ENCODE results near the gene CREB5.
A peak's percentile ranks its signal among the peaks of the same experiment; 100 is the strongest.

Gene CREB5

DNA sequence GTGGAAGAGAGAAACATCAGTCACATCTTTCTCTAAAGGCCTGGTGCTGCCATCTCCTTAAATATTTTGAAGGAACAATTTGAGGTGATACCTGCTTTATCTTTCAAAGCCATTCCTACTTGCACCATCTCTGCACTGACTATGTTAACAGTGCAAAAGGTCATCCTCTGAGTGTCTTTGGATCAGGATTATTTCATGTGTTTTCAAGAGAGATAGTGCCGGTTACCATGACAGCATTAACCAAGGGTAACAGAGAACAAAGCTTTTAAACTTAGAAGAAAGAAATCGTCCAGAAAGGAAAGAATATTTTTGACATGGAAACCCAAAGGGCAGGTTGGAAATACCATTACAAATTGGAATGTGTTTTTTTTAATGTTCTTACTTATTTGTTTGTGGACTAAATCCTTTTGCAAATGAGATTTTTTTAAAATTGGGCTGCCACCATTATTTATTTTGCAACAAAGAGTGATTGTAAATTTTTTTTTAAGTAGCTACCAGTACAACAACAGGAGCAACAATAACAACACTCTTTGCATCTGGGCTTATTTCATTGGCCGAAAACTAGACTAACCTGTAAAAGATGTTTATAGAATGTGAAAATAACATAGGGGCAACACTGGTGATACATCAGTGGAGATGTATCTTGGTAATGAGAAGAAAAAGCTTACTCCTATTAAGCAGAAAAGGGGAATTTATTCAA is 234.2 kb downstream of the CREB5 start:
- no peak for DNase-seq (ENCODE audit: low spot score)

DNA sequence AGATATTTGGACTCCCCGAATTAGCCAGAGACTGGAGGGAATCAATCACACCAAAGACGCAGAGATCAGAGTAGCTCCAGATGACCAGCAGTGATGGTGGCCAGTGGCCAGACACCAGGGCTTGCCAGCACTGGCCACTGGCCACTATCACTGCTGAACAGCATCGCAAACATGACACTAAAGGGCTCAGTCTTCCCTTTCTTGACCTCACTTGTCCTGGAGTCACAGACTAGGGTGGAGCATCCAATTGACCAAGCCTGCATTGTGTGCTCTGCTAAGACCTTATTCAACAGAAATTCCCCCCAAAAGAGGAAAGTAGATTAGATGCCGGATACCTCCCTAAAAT is 234.7 kb downstream of the CREB5 start:
- peak; percentile 72 for DNase-seq (ENCODE audit: low spot score)

DNA sequence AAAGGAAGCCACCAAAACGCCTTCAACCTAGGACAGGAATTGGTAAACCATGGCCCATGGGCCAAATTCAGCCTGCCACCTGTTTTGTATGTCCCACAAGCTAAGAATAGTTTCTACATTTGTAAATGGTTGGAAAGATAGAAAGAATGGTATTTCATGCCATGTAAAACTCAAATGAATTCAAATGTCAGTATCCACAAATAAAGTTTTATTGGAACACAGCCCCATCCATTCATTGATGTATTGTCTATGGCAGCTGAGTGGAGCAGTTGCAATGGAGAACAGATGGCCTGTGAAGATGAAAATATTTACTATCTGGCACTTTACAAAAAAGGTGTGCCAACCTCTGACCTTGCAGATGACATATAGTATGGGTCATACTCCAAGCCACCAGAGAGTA is 236.9 kb downstream of the CREB5 start:
- no peak for DNase-seq (ENCODE audit: low spot score)

DNA sequence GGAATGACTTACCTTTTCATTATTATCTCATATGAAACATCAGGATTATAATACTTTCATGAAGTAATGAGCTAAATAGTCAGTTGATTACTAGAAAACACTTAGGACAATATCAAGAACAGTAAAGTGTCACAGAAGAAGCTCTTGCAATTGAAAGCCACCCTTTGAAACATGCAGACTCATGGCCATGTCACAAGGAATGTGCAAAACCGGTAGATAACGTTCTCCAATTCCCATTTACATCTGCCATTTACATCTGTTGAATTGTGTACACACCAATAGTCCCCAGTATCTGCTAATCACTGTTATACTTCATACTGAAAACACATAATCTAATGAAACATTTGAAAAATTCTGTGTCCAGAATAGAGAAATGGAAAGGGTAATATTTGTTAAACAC is 237.5 kb downstream of the CREB5 start:
- DNase-seq (ENCODE audit: low spot score), result no peak

DNA sequence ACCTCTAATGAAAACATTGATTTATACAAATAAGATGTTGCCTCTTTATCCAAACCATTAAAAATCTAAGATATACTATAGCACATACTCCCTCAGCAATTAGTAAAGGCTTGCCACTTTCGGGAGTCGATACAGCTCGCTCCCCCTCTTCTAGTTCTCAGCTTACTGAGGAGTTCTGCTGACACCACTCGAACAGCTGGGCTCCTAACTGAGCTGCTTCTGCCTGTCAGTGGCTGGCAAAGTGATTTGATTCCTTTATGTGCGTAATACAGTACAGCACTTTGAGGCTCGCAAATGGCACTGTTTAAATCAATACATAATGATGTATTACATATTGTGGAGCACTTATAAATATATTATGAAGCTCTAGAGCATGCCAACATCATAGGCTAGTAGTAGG is 241.8 kb downstream of the CREB5 start:
- peak; percentile 46 for DNase-seq (ENCODE audit: low spot score)

DNA sequence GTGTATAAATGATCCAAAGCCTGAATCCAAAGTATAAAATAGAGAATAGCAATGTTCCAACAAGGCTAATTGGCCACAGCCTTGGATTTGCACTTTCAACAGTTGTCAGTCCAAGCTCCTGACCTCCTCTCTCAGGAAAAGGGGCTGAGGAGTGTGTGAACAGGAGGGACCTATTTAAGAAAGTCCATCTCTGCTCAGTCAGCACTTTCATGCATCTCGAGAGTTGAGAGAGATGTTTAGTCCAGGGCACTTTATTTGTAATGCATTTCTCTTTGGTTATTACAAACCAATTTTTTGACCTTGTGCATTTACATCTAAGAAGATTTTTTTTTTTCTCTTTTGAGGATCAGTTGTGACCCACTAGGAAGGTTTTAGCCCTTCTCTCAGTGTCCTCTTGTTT is 244.2 kb downstream of the CREB5 start:
- no peak for DNase-seq (ENCODE audit: low spot score)

DNA sequence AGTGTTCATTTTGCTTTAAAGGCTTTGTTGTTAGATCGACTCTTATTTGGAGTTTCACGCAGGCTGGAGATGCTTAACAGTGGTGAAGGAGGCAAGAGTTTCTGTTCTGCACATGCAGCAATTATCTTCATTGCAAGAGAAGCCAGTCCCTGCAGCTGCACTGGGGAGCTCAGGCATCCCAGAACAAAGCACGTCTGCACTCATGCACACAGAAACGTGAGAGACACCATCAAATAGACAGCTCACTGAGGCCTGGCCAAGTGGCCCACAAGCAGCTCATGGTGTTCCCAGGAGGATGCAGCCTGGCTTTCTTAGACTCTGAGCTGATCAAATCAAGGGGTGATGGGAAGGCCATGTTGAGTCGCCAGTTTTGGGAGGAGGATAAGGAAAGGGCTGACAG is 246.1 kb downstream of the CREB5 start:
- peak; percentile 14 for DNase-seq (ENCODE audit: low spot score)

DNA sequence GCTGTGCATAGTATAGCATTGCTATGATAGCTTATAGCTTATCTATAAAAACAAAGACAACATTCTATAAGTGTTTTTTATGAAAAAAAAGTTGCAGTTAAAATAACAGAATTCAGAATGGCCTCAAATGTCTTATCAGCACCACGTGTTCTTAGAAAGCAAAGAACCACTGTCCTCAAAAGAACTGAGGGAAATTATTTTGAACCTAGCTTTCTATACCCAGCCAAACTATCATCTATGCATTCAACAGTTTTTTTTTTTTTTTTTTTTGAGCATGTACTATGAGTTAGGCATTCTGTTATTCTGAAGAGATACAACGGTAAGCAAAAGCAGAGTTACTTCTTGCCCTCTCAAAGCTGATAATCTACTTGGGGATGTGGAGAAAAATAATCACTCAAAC is 247.8 kb downstream of the CREB5 start:
- DNase-seq (ENCODE audit: low spot score), result no peak

DNA sequence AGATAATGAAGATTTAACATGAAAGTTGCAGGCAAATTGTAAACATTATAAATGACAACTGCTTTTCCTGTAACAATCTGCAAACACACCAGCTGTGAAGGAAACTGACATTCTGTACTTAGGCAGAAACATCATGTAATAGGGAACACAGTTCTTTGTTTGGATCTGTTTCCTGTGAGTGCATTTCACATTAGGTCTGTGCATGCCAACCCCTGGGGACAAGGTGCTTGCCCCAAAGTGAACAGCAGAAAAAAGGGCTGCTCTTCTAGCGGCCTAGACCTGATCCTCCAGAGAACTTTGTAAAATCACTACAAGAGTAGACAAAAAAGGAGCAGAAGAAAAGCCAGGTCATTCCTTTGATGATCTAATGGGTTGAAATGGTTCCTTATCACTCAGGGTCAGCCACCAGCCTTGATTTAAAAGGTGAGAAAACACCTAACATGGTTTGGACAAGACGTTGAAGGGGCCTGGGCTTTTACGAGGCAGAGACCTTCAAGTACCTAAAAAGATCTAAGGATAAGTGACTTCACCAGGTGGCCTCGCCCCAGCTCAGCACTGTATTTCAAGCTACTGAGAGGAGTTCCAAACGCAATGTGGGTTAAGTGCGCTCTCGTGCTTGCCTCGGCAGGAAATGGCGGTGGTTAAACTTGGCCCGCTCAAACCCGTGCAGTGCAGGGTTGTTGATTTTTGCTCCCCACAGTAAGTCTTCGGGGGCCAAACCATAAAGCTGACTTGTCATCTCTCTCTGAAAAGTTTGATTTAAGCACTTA is 249.7 kb downstream of the CREB5 start:
- DNase-seq (ENCODE audit: low spot score), result no peak

DNA sequence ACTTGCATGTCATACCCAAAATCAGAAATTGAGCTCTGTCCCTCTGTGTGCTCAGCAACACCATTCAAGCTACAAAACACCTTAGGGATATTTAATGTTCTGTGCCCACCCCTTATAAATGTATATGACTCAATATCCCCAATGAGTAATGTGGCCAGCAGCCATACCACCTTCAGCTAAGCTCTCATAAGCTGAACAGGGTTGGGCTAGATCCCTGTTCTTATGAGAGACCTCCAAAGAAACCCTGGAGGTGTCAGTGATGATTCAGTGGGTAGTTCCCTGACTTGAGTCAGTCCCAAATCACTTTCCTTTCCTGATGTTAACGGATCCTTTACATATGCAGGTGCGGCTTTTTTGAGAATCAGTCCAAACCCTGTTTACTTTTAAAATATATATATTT is 253.8 kb downstream of the CREB5 start:
- no peak for DNase-seq (ENCODE audit: low spot score)

DNA sequence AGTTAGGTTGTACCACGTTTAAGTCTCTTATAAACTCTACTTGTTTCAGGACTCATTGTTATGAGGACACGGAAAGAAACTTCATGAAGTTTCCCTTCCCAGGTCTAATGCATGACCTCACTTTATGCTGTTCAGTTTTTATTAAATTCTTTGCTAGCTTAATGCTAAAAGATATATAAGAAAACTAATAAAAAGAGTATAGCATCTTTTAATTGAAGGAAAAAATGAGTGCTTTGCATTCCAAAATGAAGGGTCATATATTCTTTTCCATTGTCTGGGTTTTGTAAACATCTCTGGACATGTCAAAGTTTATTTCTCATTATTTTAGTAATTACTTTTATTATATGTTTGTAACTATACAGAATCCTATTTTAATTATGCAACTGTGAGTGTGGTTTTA is 255.8 kb downstream of the CREB5 start:
- no peak for DNase-seq (ENCODE audit: low spot score)

DNA sequence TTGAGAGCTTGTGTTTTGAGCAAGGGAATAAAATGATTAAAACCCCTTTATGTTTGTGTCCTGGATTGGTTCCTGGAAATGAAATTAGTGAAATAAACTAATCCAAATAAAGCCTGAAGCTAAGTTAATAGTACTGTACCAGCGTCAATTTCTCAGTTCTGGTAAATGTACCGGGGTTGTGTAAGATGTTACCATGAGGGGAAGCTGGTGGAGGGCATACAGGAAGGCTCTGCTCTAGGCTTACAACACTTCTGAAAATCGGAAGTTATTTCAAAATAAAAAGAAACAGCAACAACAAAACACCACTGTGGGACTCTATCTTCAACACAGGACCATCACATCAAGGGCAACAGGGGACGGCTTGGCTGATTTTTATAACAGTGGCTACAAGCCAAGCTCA is 257.0 kb downstream of the CREB5 start:
- DNase-seq (ENCODE audit: low spot score), result no peak

DNA sequence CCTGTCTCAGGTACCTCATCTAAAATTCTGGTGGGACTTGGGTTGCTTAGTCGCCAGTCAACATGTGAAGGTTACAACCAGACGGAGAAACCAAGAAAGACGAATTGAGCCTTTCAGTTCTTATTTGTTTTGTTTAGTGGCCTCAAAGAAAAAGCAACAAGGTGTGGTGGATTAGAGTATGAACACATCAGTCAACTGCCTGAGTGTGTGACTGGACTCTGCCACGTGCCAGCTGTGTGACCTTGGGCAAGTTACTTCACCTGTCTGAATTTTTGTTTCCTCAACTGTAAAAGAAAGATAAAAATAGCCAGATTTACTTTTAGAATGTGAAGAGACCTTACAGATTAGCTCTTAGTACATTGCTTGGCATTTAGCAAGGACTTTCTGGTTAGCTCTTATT is 259.2 kb downstream of the CREB5 start:
- DNase-seq (ENCODE audit: low spot score), result no peak

DNA sequence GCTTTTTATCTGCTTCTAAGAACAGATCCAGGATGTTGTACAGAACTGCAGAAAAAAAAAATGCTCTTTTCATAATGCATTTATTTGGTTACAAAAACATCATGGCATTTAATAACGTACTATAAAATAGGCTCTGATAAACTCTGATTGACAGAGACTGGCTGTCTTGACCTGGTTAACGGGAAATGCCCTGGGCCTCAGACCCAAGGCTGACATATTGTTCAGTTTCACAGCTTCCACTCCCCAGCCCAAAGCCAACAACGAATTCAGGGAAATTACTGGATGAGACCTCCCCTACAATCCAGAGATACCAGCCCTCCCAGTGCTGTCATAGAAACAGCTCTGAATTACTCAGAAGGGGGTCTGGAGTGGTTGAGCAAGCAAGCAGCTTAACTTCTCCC is 260.1 kb downstream of the CREB5 start:
- no peak for DNase-seq (ENCODE audit: low spot score)

DNA sequence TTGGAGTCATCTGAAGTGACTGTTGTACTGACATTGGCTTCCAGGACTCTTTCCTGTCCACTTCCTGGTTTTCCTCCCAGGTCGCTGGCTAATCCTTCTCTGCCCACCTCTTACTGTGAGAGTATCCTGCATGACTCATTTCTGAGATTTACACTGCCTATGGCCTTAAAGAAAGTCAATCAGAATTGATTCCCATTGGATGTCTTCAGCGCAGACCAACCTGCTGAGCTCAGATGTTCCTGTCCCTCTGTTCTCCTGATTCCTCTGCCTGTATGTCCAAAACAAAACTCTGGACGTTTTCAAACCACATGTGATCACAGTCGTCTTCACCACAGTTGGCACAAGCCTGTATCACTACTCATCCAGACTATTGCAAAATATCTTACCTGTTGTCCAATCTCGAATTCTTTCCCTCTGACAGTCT is 262.1 kb downstream of the CREB5 start:
- DNase-seq (ENCODE audit: low spot score), result no peak

DNA sequence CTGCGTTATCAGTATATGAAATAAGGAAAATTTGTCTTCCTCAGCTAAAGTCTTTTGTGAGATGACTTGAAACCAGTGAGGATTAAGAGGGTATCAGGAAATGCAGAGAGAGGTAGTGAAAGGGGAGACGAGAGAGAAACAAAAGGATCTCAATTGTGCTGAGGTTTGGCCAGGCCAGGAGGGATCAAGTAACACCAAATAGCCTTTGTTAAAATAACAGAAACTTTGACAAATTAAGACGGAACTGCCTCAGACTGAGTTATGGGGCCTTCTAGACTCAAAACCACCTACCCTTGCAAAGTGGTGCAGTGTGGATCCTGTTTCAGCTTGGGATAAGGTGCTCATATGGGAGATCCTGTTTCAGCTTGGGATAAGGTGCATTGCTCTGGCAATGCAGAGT is 263.1 kb downstream of the CREB5 start:
- no peak for DNase-seq (ENCODE audit: low spot score)

DNA sequence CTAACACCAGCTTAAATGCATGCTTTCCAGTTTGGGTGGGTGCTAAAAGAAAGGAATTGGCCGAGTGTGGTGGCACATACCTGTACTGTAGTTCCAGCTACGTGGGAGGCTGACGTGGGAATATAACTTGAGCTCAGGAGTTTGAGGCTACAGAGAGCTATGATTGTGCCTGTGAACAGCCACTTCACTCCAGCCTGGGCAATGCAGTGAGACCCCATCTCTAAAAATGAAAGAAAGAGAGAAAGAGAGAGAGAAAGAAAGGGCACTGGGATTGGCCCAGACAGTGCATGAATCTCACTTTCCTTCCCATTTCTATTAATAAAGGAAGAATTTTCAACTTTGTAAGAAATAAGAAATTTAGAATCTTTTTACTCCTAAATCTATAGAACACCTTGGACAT is 265.4 kb downstream of the CREB5 start:
- no peak for DNase-seq (ENCODE audit: low spot score)

DNA sequence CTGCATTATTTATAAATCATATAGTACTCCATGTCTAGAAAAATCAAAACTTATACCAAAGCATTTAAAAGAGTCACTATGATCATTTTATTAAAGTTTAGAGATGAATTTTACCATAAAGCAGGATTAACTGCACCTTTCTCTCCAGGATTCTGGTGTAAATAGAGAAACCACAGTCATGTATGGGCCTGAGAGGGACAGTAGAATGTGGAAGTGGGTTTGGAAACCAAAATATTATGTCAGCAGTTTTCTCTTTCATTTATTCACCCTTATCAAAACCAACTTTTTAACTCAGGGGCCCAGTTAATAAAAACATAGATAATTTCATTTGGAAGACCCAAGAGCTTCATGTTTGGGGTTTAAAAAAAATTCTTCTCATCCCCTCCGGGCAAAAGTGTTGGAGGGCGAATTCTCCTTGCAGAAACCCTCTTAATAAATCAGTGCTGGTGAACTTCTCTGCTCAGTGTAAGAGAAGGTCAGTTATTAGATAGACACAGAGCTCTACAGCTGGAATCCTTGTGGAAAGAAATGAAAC is 266.2 kb downstream of the CREB5 start:
- DNase-seq (ENCODE audit: low spot score), result no peak

DNA sequence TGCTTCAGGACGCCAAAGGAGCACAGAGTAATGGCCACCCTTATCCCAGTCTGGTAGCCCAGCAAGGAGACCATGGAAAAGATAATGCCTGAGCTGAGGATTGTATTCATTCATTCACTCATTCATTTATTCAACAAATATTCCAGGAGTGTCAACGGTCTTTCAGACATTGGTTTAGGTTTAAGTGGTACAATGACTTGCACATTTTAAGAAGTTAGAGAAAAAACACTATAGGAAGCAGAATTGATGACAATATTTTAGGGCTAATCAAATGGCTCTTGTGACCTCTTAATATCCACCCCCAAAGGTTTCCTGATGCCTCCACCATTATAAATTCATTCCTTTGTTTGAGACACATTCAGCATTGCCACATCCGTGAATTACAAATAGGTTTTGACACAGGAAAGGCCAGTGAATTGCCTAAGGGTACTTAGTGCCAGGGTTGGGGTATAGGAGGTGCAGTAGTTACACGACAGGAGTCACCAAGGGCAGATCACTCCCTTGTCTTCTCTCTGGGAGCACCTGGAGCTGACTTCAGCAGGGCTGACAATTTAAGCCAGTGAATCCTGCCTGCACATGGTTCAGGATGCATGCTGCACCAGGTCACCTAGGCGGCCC is 269.5 kb downstream of the CREB5 start:
- DNase-seq (ENCODE audit: low spot score), result no peak

DNA sequence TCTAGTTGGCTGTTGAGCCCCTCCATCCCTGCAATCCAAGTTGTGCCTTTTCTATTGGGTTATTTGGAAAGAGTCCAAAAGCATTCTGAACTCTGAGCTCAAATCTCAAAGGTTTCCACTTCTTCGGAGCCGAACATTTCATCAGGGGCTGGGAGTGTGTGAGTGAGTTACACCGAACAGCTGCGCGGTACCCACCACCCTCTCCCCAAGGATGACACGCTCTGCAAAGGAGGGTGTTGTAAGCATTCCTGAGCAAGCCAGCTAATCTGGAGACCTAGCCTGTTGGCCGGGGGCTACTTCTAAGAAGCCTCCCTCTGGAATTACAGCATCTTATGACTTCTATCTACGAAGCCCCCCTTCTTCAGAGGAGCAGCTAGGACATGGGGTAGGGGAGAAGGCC is 270.5 kb downstream of the CREB5 start:
- no peak for DNase-seq (ENCODE audit: low spot score)

DNA sequence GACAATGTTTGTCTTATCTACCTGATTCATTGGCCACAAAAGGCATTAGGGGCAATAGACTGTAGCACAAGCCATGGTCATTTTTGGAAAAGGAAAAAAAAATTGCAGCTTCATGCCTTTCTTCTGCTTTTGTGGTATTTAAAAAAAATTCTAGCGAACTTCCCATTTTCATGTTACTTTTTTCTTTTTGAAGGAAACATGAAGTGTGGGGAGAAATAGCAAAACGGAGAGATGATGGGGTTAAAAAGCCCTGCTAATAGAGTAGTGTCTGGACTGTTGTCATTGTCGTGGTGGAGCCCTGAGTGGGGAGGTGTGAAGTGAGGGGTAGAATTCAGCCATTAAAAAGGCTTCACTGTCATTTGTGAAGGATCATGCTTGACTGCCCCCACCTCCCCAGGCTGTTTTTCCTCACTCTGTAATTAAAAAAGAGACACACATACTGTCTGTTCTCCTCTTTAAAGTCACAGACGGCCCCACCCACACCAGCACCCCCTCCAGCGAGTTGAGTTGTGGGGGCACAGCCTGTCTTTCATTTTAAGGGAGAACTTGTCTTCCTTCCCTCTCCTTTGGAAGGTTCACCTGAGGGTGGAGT is 272.4 kb downstream of the CREB5 start:
- DNase-seq (ENCODE audit: low spot score), result peak; percentile 23

DNA sequence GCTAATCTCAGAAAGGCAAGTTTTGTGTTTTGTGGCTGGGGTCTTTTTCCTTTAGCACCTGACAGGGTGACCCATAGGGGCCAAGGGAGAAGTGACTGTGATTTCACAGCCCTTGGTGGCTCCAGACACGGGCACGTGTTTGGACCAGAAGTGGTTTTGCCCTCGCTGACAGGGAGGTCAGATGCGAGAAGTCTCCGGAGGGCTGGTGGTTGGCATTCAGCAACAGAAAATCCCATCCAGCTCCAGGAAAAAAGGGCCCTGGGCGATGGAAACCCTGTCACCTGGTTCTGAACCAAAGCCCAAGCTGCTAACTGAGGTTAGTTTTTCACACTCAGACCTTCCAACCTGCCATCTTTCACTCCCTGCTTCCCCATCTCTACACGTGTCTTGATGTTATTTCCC is 272.9 kb downstream of the CREB5 start:
- DNase-seq (ENCODE audit: low spot score), result peak; percentile 45
